IMR-90 (cell line): ENCODE data around the gene MOB4. TPM values are rescaled to one million over a fixed set of nuclear protein-coding genes. Genes with fewer than 3 reads are reported as not detected.

Experiments
- ATAC-seq: fragments of 200-7000 bp; cut with Tn5 transposase; 2 replicates; pipeline ENCODE4 v1.9.1; 2020; ENCODE audit warnings: low read depth, mild to moderate bottlenecking, moderate library complexity
- BruUV-seq: library from RNA; stranded (reverse); fragments of 400-500 nt; replicated peaks from 2 replicates; lab custom pipeline; 2021; lab: Mats Ljungman, UMichigan
- CTCF ChIA-PET: fragments of 300-600 bp; formaldehyde crosslinking; extraction: SDS; loops from one replicate; lab custom pipeline; 2021; ENCODE audit warnings: antibody characterized with exemption; lab: Yijun Ruan, JAX
- POLR2A ChIA-PET: fragments of 300-600 bp; sonication (Branson Sonifier 250); formaldehyde crosslinking; loops from one replicate; lab custom pipeline; 2022; ENCODE audit warnings: antibody characterized with exemption; ENCODE audit not compliant: unreplicated experiment; lab: Charles Lee
- DNase-seq: peaks from one replicate; pipeline ENCODE4 v3.0.0; 2013
- H2AFZ ChIP-seq: replicated peaks from 2 replicates; pipeline ENCODE3; 2013; ENCODE audit warnings: low read length, mild to moderate bottlenecking; ENCODE audit not compliant: poor library complexity
- H2AK5ac ChIP-seq: 2 replicates; pipeline ENCODE4 v1.6.1; 2013; ENCODE audit warnings: low read depth, low read length, inconsistent platforms
- H2AK9ac ChIP-seq: replicated peaks from 2 replicates; pipeline ENCODE3; 2013; ENCODE audit warnings: mild to moderate bottlenecking, low read depth, low read length, moderate library complexity; ENCODE audit not compliant: poor library complexity
- H2BK120ac ChIP-seq: 2 replicates; pipeline ENCODE4 v1.6.1; 2013; ENCODE audit warnings: low read depth, low read length, inconsistent platforms
- H2BK15ac ChIP-seq: 3 replicates; pipeline ENCODE4 v1.6.1; 2013; ENCODE audit warnings: low read depth, low read length, inconsistent platforms
- H2BK20ac ChIP-seq: 2 replicates; pipeline ENCODE4 v1.6.1; 2013; ENCODE audit warnings: low read depth, mild to moderate bottlenecking, inconsistent platforms, low read length, moderate library complexity
- H2BK5ac ChIP-seq: 2 replicates; pipeline ENCODE4 v1.6.1; 2013; ENCODE audit warnings: mild to moderate bottlenecking, low read depth, low read length, inconsistent platforms; ENCODE audit not compliant: poor library complexity, severe bottlenecking
- H3K14ac ChIP-seq: replicated peaks from 2 replicates; pipeline ENCODE4 v1.6.1; 2013; ENCODE audit warnings: low read depth, low read length, inconsistent platforms
- H3K18ac ChIP-seq: 2 replicates; pipeline ENCODE4 v1.6.1; 2013; ENCODE audit warnings: low read depth, low read length, control low read depth
- H3K23ac ChIP-seq: 2 replicates; pipeline ENCODE4 v1.6.1; 2013; ENCODE audit warnings: low read depth, low read length, inconsistent platforms
- H3K27ac ChIP-seq: 2 replicates; pipeline ENCODE4 v1.5.1; 2013; ENCODE audit warnings: mild to moderate bottlenecking, control low read depth, low read length; ENCODE audit not compliant: insufficient read depth
- H3K27me3 ChIP-seq: 2 replicates; pipeline ENCODE4 v1.6.1; 2013; ENCODE audit warnings: low read length; ENCODE audit not compliant: control insufficient read depth, insufficient read depth
- H3K36me3 ChIP-seq: 2 replicates; pipeline ENCODE4 v1.6.1; 2013; ENCODE audit warnings: low read length, mixed read lengths; ENCODE audit not compliant: control insufficient read depth, insufficient read depth
- H3K4ac ChIP-seq: 2 replicates; pipeline ENCODE4 v1.6.1; 2013; ENCODE audit warnings: low read depth, low read length, inconsistent platforms
- H3K4me1 ChIP-seq: 2 replicates; pipeline ENCODE4 v1.6.1; 2013; ENCODE audit warnings: low read length, mixed read lengths; ENCODE audit not compliant: control insufficient read depth, insufficient read depth
- H3K4me2 ChIP-seq: 2 replicates; pipeline ENCODE4 v1.6.1; 2013; ENCODE audit warnings: low read depth, mild to moderate bottlenecking, control low read depth, low read length, moderate library complexity
- H3K4me3 ChIP-seq: 2 replicates; pipeline ENCODE4 v1.5.1; 2013; ENCODE audit warnings: low read depth, mild to moderate bottlenecking, control low read depth, low read length, moderate library complexity; ENCODE audit not compliant: insufficient read depth
- H3K56ac ChIP-seq: 2 replicates; pipeline ENCODE4 v1.6.1; 2013; ENCODE audit warnings: low read length, inconsistent platforms; ENCODE audit not compliant: insufficient read depth; ENCODE audit errors: extremely low read depth
- H3K79me1 ChIP-seq, 2 experiments: 2 replicates each; pipeline ENCODE4 v1.6.1; 2013; ENCODE audit warnings: low read length in 2 of 2, inconsistent platforms in 1 of 2, low read depth in 1 of 2
- H3K9ac ChIP-seq: 2 replicates; pipeline ENCODE4 v1.6.1; 2013; ENCODE audit warnings: low read depth, low read length, control low read depth
- H3K9me1 ChIP-seq: 2 replicates; pipeline ENCODE4 v1.6.1; 2013; ENCODE audit warnings: low read length, inconsistent platforms; ENCODE audit not compliant: insufficient read depth
- H3K9me3 ChIP-seq: 2 replicates; pipeline ENCODE4 v1.6.1; 2013; ENCODE audit warnings: low read length; ENCODE audit not compliant: control insufficient read depth, insufficient read depth
- H4K20me1 ChIP-seq: 2 replicates; pipeline ENCODE4 v1.6.1; 2013; ENCODE audit warnings: low read length, inconsistent platforms; ENCODE audit not compliant: insufficient read depth
- H4K5ac ChIP-seq: 2 replicates; pipeline ENCODE4 v1.6.1; 2013; ENCODE audit warnings: mild to moderate bottlenecking, low read depth, low read length, control low read depth
- H4K8ac ChIP-seq, 2 experiments: 2 replicates each; pipeline ENCODE4 v1.6.1; 2013; ENCODE audit warnings: low read depth in 2 of 2, low read length in 2 of 2, control low read depth in 1 of 2, inconsistent platforms in 1 of 2
- H4K91ac ChIP-seq: 2 replicates; pipeline ENCODE4 v1.6.1; 2013; ENCODE audit warnings: low read depth, low read length, inconsistent platforms; ENCODE audit not compliant: insufficient read depth
- MAFK ChIP-seq: IDR thresholded peaks from 2 replicates; pipeline ENCODE4 v1.6.1; 2012; ENCODE audit warnings: low read depth, low read length, improper control_type of control experiment
- SMC3 ChIP-seq: fragments of 150-350 bp; IDR thresholded peaks from 2 replicates; pipeline ENCODE4 v1.6.1; 2016; ENCODE audit warnings: low read depth, mild to moderate bottlenecking, antibody characterized with exemption, low read length, moderate library complexity
- WGBS, 2 experiments: methylation state at CpG; one replicate each; pipeline versions ENCODE4 v1.1.5 to v1.1.7; 2013; ENCODE audit warnings: missing lambda C conversion rate in 2 of 2; ENCODE audit not compliant: insufficient read length in 1 of 2; ENCODE audit errors: extremely low coverage in 2 of 2; 5-methylcytosine and 5-hydroxymethylcytosine counted together
- dilution Hi-C: fragments of 300-500 bp; cut with HindIII; formaldehyde crosslinking; loops from one replicate; pipeline ENCODE4 v1.14.3; 2018; ENCODE audit warnings: low sequenced_read_pairs; ENCODE audit not compliant: unreplicated experiment
- in situ Hi-C: fragments of 300-500 bp; cut with MboI; formaldehyde crosslinking; loops from 3 replicates; pipeline ENCODE4 v1.14.3; 2019; ENCODE audit warnings: low sequenced_read_pairs, inconsistent platforms, mixed read lengths
- intact Hi-C: fragments of 100-400 bp; cut with micrococcal nuclease; formaldehyde crosslinking; loops from 2 replicates; pipeline ENCODE4 v1.10.0; 2022
- polyA plus RNA-seq, 3 experiments: library from polyadenylated mRNA; depleted of rRNA; stranded (reverse); fragments of >200 nt; gene quantifications; 2 replicates each; pipeline ENCODE4 v1.2.3, GENCODE V29; 2012; ENCODE audit warnings: low replicate concordance in 1 of 3
- total RNA-seq: library from RNA; depleted of rRNA; stranded (reverse); fragments of >200 nt; gene quantifications from 2 replicates; pipeline ENCODE4 v1.2.3, GENCODE V29; 2012

Gene MOB4
- total and polyA plus RNA-seq, 2 of the 4 experiments (the other 2 are of a cell fraction): 34.8 to 36.0 TPM

DNA sequence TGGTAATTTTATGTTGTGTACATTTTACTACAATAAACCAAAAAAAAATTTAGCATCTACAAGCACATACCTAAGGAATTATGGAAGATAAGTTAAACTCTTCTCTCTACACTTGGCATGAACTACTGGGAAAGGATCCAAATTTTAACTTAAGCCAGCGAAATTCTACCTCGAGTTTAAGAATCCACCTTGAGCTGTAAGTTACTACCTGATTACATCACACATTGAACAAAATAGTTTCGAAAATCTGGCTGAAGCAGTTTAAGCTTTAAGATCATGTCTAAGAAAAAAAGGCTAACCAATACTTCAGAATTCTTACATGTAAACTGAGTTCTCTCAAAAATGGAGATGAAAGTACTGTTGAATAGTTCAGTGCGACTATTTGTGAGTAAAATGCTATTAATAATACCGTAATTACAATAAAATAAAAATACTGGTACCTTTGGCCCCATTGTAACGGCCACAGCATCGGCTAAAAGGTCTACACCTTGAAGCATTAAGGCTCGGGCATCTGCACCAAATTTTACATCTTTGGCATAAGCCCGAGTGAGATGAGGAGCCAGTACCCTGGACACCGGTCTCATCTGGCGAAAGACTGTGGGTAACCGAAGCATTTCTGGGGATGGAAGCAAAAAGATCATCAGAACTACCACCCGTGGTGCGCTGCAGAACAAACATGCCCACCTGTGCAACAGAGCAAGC lies 17.5 kb upstream of the MOB4 start:
- peak overlapping the region; percentile 16 for H2BK5ac ChIP-seq
- no peak overlapping the region for H3K18ac ChIP-seq
- peak overlapping the region; percentile 88 for H3K23ac ChIP-seq
- no peak overlapping the region for H4K5ac ChIP-seq
- H4K91ac ChIP-seq: no peak overlapping the region
- WGBS, 2 experiments: 2% methylated on average over 7 of the region's 14 CpGs; no CpG with 5 or more reads in 1 of the 2 experiments
- ChIA-PET CTCF (no interaction called here), POLR2A (no interaction called here)
- H3K4me3 ChIP-seq: peak overlapping the region; percentile 74
- H3K36me3 ChIP-seq: peaks cover 17% of the 10 kb centered on the region
- H3K79me1 ChIP-seq: peaks cover 18 to 42% of the 10 kb centered on the region in 2 experiments
- no TSS peak for BruUV-seq
- peak overlapping the region; percentile 53; the same call in 1 of the 2 replicates for H3K14ac ChIP-seq
- peak overlapping the region in 1 of 2 experiments; percentile 71; a peak in 3 of 4 replicates for H4K8ac ChIP-seq
- peak overlapping the region; percentile 74 for H3K27ac ChIP-seq
- ATAC-seq (no peak), DNase-seq (peak; percentile 20)
- intact Hi-C loops (loop anchor here (5.0 kb wide), 1 partner anchor 41 kb away; no protein-coding TSS in a partner anchor), in situ Hi-C loops (loop anchor here (5.0 kb wide), 1 partner anchor 81 kb away; no protein-coding TSS in a partner anchor), dilution Hi-C loops (no loop called here)
- no peak overlapping the region for H2BK20ac ChIP-seq
- H3K9me3 ChIP-seq: no peaks in the 10 kb centered on the region
- H2AK5ac ChIP-seq: no peak overlapping the region
- H3K9me1 ChIP-seq: 0 out of 2 replicates have a peak, but pooled peaks cover 3% of the 10 kb centered on the region
- H4K20me1 ChIP-seq: peaks cover 40% of the 10 kb centered on the region
- H3K56ac ChIP-seq: peak overlapping the region; percentile 50; the same call in 1 of the 2 replicates
- peak overlapping the region; percentile 78 for H2AK9ac ChIP-seq
- H3K27me3 ChIP-seq: no peaks in the 10 kb centered on the region
- TF ChIP-seq MAFK (no peak), SMC3 (no peak)
- peak overlapping the region; percentile 65 for H3K4ac ChIP-seq
- peak overlapping the region; percentile 82 for H3K9ac ChIP-seq
- H3K4me2 ChIP-seq: peak overlapping the region; percentile 98
- H2BK15ac ChIP-seq: no peak overlapping the region
- no peak overlapping the region for H2BK120ac ChIP-seq
- H2AFZ ChIP-seq: peak overlapping the region; percentile 90
- H3K4me1 ChIP-seq: 0 out of 2 replicates have a peak, but pooled peaks cover 1% of the 10 kb centered on the region
